Suprapubic skin (tissue), 3 donors: Measurements from ENCODE around the gene EVL.

ENCODE experiments used
- CTCF ChIP-seq, 2 donors: fragments of 200-600 bp in 1 of 2; fragments of 450-650 bp in 1 of 2; sonication (generic) in 1 of 2; IDR thresholded peaks; one replicate each; pipeline ENCODE4 v1.5.1; 2016 to 2019; ENCODE audit warnings: antibody characterized with exemption in 2 of 2, mild to moderate bottlenecking in 1 of 2, moderate library complexity in 1 of 2
- EP300 ChIP-seq: sonication (generic); formaldehyde crosslinking; IDR thresholded peaks from one replicate; pipeline ENCODE4 v1.6.1; 2017; ENCODE audit warnings: antibody characterized with exemption
- POLR2A ChIP-seq, 2 donors: fragments of 450-650 bp; IDR thresholded peaks; one replicate each; pipeline ENCODE4 v1.6.1; 2017; ENCODE audit warnings: antibody characterized with exemption in 2 of 2, mild to moderate bottlenecking in 2 of 2, moderate library complexity in 2 of 2

- no peak for TF ChIP-seq CTCF (IDR thresholded peaks at IDR 0.05)
- TF ChIP-seq POLR2A (IDR thresholded peaks at IDR 0.05): no peak
- no peak for TF ChIP-seq EP300
Observed at GRCh38 chr14:100032738-100033137, 32.5 kb upstream of the EVL start.
